ENCODE data around the gene FMO1.

DNA sequence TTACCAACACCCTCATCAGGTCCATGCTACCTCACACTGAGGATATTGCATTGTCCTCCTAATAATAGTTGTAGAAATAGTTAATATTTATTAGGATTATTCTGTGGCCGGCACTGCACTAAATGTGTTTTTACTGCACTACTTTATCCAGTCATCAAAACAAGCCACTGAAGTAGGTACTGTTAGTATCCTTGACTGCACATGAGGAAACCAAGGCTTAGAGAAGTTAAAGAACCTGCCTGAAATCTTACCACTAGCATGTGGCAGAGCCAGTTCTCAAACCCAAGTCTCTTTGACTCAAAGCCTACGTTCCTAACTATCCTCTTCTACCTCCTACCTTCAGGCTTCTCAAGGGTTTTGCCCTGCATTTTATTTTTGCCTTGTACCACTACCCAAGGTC, 30.9 kb downstream of the FMO1 start:
- TF ChIP-seq, protein P1, sequence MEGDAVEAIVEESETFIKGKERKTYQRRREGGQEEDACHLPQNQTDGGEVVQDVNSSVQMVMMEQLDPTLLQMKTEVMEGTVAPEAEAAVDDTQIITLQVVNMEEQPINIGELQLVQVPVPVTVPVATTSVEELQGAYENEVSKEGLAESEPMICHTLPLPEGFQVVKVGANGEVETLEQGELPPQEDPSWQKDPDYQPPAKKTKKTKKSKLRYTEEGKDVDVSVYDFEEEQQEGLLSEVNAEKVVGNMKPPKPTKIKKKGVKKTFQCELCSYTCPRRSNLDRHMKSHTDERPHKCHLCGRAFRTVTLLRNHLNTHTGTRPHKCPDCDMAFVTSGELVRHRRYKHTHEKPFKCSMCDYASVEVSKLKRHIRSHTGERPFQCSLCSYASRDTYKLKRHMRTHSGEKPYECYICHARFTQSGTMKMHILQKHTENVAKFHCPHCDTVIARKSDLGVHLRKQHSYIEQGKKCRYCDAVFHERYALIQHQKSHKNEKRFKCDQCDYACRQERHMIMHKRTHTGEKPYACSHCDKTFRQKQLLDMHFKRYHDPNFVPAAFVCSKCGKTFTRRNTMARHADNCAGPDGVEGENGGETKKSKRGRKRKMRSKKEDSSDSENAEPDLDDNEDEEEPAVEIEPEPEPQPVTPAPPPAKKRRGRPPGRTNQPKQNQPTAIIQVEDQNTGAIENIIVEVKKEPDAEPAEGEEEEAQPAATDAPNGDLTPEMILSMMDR (IDR thresholded peaks at IDR 0.05): no peak
- TF ChIP-seq POLR2A (IDR thresholded peaks at IDR 0.05): no peak

Measured in Peyer's patch (tissue), 4 donors.